Stimulated activated naive B cell treated with anti-CD40 and anti-IgM and Interleukin-4, amounts not matched to agents 10 μg/mL and 1 μg/mL and 100 μg/mL, for 72 hours (primary cell): ENCODE results near the gene ADCY5.

Source experiments
- ATAC-seq, 2 donors: fragments of 150-1000 bp; cut with Tn5 transposase; replicated peaks; 2 replicates each; pipeline ENCODE4 v1.10.0; 2021; ENCODE audit warnings: moderate library complexity in 1 of 2
- DNase-seq: peaks from one replicate; pipeline ENCODE4 v3.0.0; 2021
- H3K27ac Mint-ChIP-seq: one replicate; pipeline ENCODE4 v1.8.0; 2022; ENCODE audit warnings: mild to moderate bottlenecking, mixed read lengths
- H3K27me3 Mint-ChIP-seq, 2 donors: one replicate each; pipeline ENCODE4 v1.8.0; 2022; ENCODE audit warnings: mixed read lengths in 2 of 2
- H3K36me3 Mint-ChIP-seq, 2 donors: one replicate each; pipeline ENCODE4 v1.8.0; 2022; ENCODE audit warnings: mixed read lengths in 2 of 2, mild to moderate bottlenecking in 1 of 2
- H3K4me1 Mint-ChIP-seq, 2 donors: one replicate each; pipeline ENCODE4 v1.8.0; 2022; ENCODE audit warnings: mixed read lengths in 2 of 2, mild to moderate bottlenecking in 1 of 2
- H3K4me3 Mint-ChIP-seq, 2 donors: one replicate each; pipeline ENCODE4 v1.8.0; 2022; ENCODE audit warnings: mild to moderate bottlenecking in 2 of 2, mixed read lengths in 2 of 2, moderate library complexity in 1 of 2
- H3K9me3 Mint-ChIP-seq, 2 donors: one replicate each; pipeline ENCODE4 v1.8.0; 2022; ENCODE audit warnings: mixed read lengths in 2 of 2, mild to moderate bottlenecking in 1 of 2

The ADCY5 gene

GRCh38 chr3:123341871-123342630, 106.8 kb downstream of the ADCY5 start:
- Mint-ChIP-seq H3K4me1 (no peaks in the 10 kb centered on the region), H3K27ac (no peak overlapping the region), H3K4me3 (no peak overlapping the region), H3K36me3 (no peaks in the 10 kb centered on the region), H3K27me3 (no peaks in the 10 kb centered on the region), H3K9me3 (no peaks in the 10 kb centered on the region)
- DNase-seq (no peak), ATAC-seq (no peak)

GRCh38 chr3:123340336-123340735, 108.6 kb downstream of the ADCY5 start:
- no peak for DNase-seq
- Mint-ChIP-seq H3K27ac (no peak overlapping the region), H3K27me3 (no peaks in the 10 kb centered on the region), H3K4me1 (peaks cover 0 to 4% of the 10 kb centered on the region in 2 donors), H3K9me3 (no peaks in the 10 kb centered on the region), H3K4me3 (no peak overlapping the region), H3K36me3 (no peaks in the 10 kb centered on the region)
- ATAC-seq, result no peak

GRCh38 chr3:123339302-123339701, 109.6 kb downstream of the ADCY5 start:
- ATAC-seq, result no peak
- H3K27ac Mint-ChIP-seq, result no peak overlapping the region

GRCh38 chr3:123338620-123339061, 110.2 kb downstream of the ADCY5 start:
- Mint-ChIP-seq H3K36me3 (no peaks in the 10 kb centered on the region), H3K9me3 (no peaks in the 10 kb centered on the region), H3K27ac (no peak overlapping the region), H3K27me3 (no peaks in the 10 kb centered on the region), H3K4me3 (no peak overlapping the region), H3K4me1 (peaks cover 6 to 11% of the 10 kb centered on the region in 2 donors)
- DNase-seq (no peak), ATAC-seq (no peak)

More at GRCh38 chr3:123339302-123339701, 109.6 kb downstream of the ADCY5 start:
- Mint-ChIP-seq H3K27me3 (no peaks in the 10 kb centered on the region), H3K9me3 (no peaks in the 10 kb centered on the region), H3K4me1 (peaks cover 6 to 11% of the 10 kb centered on the region in 2 donors), H3K36me3 (no peaks in the 10 kb centered on the region), H3K4me3 (no peak overlapping the region)
- DNase-seq, result no peak

- Mint-ChIP-seq H3K4me3 (no peak overlapping the region), H3K4me1 (peaks cover 7 to 11% of the 10 kb centered on the region in 2 donors), H3K27me3 (no peaks in the 10 kb centered on the region), H3K27ac (no peak overlapping the region), H3K9me3 (no peaks in the 10 kb centered on the region), H3K36me3 (no peaks in the 10 kb centered on the region)
- DNase-seq, result no peak
- ATAC-seq, result no peak
Observed at GRCh38 chr3:123337948-123338619, 110.8 kb downstream of the ADCY5 start.

GRCh38 chr3:123337226-123337625, 111.7 kb downstream of the ADCY5 start:
- H3K27me3 Mint-ChIP-seq, result no peaks in the 10 kb centered on the region
- DNase-seq, result no peak
- no peaks in the 10 kb centered on the region for H3K9me3 Mint-ChIP-seq
- no peaks in the 10 kb centered on the region for H3K36me3 Mint-ChIP-seq
- no peak overlapping the region for H3K4me3 Mint-ChIP-seq
- H3K27ac Mint-ChIP-seq, result no peak overlapping the region
- H3K4me1 Mint-ChIP-seq, result peaks cover 7 to 11% of the 10 kb centered on the region in 2 donors
- ATAC-seq, result no peak

- Mint-ChIP-seq H3K27ac (no peak overlapping the region), H3K27me3 (no peaks in the 10 kb centered on the region), H3K9me3 (no peaks in the 10 kb centered on the region), H3K36me3 (no peaks in the 10 kb centered on the region), H3K4me1 (peaks cover 7 to 11% of the 10 kb centered on the region in 2 donors), H3K4me3 (no peak overlapping the region)
- ATAC-seq (no peak), DNase-seq (no peak)
Observed at GRCh38 chr3:123336441-123336851, 112.4 kb downstream of the ADCY5 start.

- H3K27me3 Mint-ChIP-seq, result no peaks in the 10 kb centered on the region
- DNase-seq (no peak), ATAC-seq (no peak)
- H3K4me3 Mint-ChIP-seq, result no peak overlapping the region
- no peaks in the 10 kb centered on the region for H3K36me3 Mint-ChIP-seq
- no peaks in the 10 kb centered on the region for H3K9me3 Mint-ChIP-seq
- peaks cover 7 to 11% of the 10 kb centered on the region in 2 donors for H3K4me1 Mint-ChIP-seq
- no peak overlapping the region for H3K27ac Mint-ChIP-seq
Observed at GRCh38 chr3:123336001-123336400, 112.9 kb downstream of the ADCY5 start.

GRCh38 chr3:123335007-123335670, 113.8 kb downstream of the ADCY5 start:
- peak; percentile 81 to 91 for ATAC-seq
- peak; percentile 26 for DNase-seq
- peaks cover 7 to 11% of the 10 kb centered on the region in 2 donors for H3K4me1 Mint-ChIP-seq
- no peaks in the 10 kb centered on the region for H3K27me3 Mint-ChIP-seq
- no peaks in the 10 kb centered on the region for H3K9me3 Mint-ChIP-seq
- no peak overlapping the region for H3K27ac Mint-ChIP-seq
- H3K36me3 Mint-ChIP-seq, result no peaks in the 10 kb centered on the region
- no peak overlapping the region for H3K4me3 Mint-ChIP-seq

GRCh38 chr3:123334056-123334455, 114.8 kb downstream of the ADCY5 start:
- no peak for DNase-seq
- Mint-ChIP-seq H3K27me3 (no peaks in the 10 kb centered on the region), H3K9me3 (no peaks in the 10 kb centered on the region), H3K4me1 (peaks cover 7 to 13% of the 10 kb centered on the region in 2 donors), H3K36me3 (no peaks in the 10 kb centered on the region), H3K4me3 (no peak overlapping the region), H3K27ac (no peak overlapping the region)
- ATAC-seq, result no peak

- peaks cover 11 to 16% of the 10 kb centered on the region in 2 donors for H3K4me1 Mint-ChIP-seq
- ATAC-seq (no peak), DNase-seq (no peak)
- no peaks in the 10 kb centered on the region for H3K36me3 Mint-ChIP-seq
- peaks cover 0 to 4% of the 10 kb centered on the region in 2 donors for H3K27me3 Mint-ChIP-seq
- H3K27ac Mint-ChIP-seq, result no peak overlapping the region
- no peak overlapping the region for H3K4me3 Mint-ChIP-seq
- no peaks in the 10 kb centered on the region for H3K9me3 Mint-ChIP-seq
Observed at GRCh38 chr3:123333401-123333800, 115.5 kb downstream of the ADCY5 start.

- H3K27ac Mint-ChIP-seq, result no peak overlapping the region
- H3K9me3 Mint-ChIP-seq, result no peaks in the 10 kb centered on the region
- H3K4me3 Mint-ChIP-seq, result no peak overlapping the region
- H3K4me1 Mint-ChIP-seq, result peaks cover 11 to 27% of the 10 kb centered on the region in 2 donors
- DNase-seq (no peak), ATAC-seq (no peak)
- no peaks in the 10 kb centered on the region for H3K36me3 Mint-ChIP-seq
- H3K27me3 Mint-ChIP-seq, result peaks cover 5 to 10% of the 10 kb centered on the region in 2 donors
Observed at GRCh38 chr3:123332124-123332641, 116.7 kb downstream of the ADCY5 start.

- no peak overlapping the region for H3K4me3 Mint-ChIP-seq
- no peak overlapping the region for H3K27ac Mint-ChIP-seq
- H3K4me1 Mint-ChIP-seq, result peaks cover 14 to 32% of the 10 kb centered on the region in 2 donors
- ATAC-seq, result no peak
- no peaks in the 10 kb centered on the region for H3K36me3 Mint-ChIP-seq
- H3K9me3 Mint-ChIP-seq, result no peaks in the 10 kb centered on the region
- DNase-seq, result no peak
- peaks cover 5 to 10% of the 10 kb centered on the region in 2 donors for H3K27me3 Mint-ChIP-seq
Observed at GRCh38 chr3:123331651-123332050, 117.2 kb downstream of the ADCY5 start.

- no peaks in the 10 kb centered on the region for H3K9me3 Mint-ChIP-seq
- H3K4me3 Mint-ChIP-seq, result no peak overlapping the region
- DNase-seq (no peak), ATAC-seq (no peak)
- no peak overlapping the region for H3K27ac Mint-ChIP-seq
- peaks cover 5 to 10% of the 10 kb centered on the region in 2 donors for H3K27me3 Mint-ChIP-seq
- no peaks in the 10 kb centered on the region for H3K36me3 Mint-ChIP-seq
- H3K4me1 Mint-ChIP-seq, result peaks cover 16 to 38% of the 10 kb centered on the region in 2 donors
Observed at GRCh38 chr3:123331006-123331405, 117.9 kb downstream of the ADCY5 start.
